GM13976 (cell line): Measurements from ENCODE around the gene RAB42.

ENCODE experiments used
- DNase-seq: peaks from one replicate; pipeline ENCODE4 v3.0.0; 2012; ENCODE audit warnings: low spot score
- in situ Hi-C: fragments of 300-500 bp; cut with MboI; formaldehyde crosslinking; loops from one replicate; pipeline ENCODE4 v1.12.0; 2022; ENCODE audit warnings: low sequenced_read_pairs, mixed read lengths, inconsistent platforms; ENCODE audit not compliant: unreplicated experiment
- TF ChIP-seq, protein P1 (sequence below): IDR thresholded peaks from 2 replicates; pipeline ENCODE4 v1.5.1; 2012; ENCODE audit warnings: borderline replicate concordance, mild to moderate bottlenecking; ENCODE audit not compliant: insufficient read depth; ENCODE audit errors: extremely low read depth, missing control alignments, control extremely low read depth

RAB42 gene

DNA sequence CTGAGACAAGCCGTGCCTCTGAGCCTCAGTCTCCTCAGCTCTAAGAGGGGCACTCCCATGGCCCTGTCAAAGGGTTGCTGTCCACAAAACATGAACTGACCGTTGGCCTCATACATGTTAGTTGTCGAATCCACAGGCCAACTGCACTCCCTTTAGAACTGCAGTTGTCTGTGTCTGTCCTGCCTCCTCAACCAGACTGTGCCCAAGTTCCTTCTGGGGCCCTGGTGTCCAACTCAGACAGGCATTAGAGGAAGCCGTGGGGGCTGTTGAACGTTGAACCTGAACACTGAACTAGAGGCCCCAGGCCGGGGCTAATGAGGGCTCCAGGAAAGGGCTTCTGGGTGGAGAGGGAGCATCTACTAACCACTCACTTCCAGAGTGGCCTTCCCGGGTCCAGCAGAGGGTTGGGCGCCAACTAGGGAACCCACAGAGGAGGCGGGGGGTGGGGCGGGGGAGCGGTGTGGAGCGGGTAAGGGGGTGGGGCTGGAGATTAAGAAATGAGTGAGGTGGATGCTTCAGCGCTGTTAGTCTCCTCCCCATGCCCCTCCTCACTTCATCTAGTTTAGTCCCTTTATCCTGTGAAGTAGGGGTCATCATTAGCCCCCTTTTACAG is at the start of gene RAB42:
RAB42 (plus strand) TSS at position 558 of the 613 bp plus-strand sequence. CDS start 247 bp downstream, outside the sequence.
- in situ Hi-C loops, result no loop called here
- TF ChIP-seq, protein P1, sequence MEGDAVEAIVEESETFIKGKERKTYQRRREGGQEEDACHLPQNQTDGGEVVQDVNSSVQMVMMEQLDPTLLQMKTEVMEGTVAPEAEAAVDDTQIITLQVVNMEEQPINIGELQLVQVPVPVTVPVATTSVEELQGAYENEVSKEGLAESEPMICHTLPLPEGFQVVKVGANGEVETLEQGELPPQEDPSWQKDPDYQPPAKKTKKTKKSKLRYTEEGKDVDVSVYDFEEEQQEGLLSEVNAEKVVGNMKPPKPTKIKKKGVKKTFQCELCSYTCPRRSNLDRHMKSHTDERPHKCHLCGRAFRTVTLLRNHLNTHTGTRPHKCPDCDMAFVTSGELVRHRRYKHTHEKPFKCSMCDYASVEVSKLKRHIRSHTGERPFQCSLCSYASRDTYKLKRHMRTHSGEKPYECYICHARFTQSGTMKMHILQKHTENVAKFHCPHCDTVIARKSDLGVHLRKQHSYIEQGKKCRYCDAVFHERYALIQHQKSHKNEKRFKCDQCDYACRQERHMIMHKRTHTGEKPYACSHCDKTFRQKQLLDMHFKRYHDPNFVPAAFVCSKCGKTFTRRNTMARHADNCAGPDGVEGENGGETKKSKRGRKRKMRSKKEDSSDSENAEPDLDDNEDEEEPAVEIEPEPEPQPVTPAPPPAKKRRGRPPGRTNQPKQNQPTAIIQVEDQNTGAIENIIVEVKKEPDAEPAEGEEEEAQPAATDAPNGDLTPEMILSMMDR, result no peak
- peak; percentile 52 for DNase-seq

DNA sequence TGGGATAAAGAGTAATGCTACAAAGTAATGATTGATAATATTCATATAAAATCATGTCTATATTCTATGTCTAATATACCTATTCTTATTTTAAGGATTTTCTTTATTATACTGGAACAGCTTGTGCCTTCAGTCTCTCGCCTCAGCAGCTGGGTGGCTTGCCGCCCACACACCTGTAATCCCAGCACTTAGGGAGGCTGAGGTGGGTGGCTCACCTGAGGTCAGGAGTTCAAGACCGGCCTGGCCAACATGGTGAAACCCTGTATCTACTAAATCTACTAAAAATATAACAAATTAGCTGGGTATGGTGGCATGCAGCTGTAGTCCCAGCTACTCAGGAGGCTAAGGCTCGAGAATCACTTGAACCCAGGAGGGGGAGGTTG is 46.8 kb upstream of the RAB42 start:
- in situ Hi-C loops, result no loop called here
- no peak for DNase-seq
- TF ChIP-seq, protein P1, result no peak

DNA sequence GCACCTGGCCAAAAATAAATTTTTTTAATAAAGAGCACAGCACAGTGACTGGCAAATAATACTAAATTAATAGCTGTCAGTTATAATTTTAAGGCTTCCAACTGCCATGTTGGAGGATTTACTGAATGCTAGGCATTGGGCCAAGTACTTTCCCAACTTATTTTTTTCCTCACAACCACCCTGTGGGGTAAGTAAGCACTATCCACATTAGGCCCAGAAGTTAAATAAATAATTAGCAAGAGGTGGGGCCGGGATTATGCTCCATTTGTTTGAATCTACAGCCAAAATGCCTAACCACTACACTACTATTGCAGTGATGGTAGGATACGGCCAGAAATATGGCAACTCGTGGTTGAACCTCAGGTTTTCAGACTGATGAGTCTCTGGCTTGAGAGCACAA is 43.7 kb upstream of the RAB42 start:
- TF ChIP-seq, protein P1, result no peak
- in situ Hi-C loops, result no loop called here
- DNase-seq, result no peak

GRCh38 chr1:28551381-28551780 is 40.7 kb upstream of the RAB42 start:
- TF ChIP-seq, protein P1, result no peak
- in situ Hi-C loops, result no loop called here
- no peak for DNase-seq

- peak; percentile 98 for DNase-seq
- TF ChIP-seq, protein P1, result no peak
- in situ Hi-C loops, result no loop called here
These were observed 39.1 kb upstream of the RAB42 start, which contains the start of gene TRNAU1AP for GRCh38 chr1:28552758-28553663. Gene TRNAU1AP (plus strand): TSS chr1:28553085. CDS start chr1:28553111, 26 bp downstream.

DNA sequence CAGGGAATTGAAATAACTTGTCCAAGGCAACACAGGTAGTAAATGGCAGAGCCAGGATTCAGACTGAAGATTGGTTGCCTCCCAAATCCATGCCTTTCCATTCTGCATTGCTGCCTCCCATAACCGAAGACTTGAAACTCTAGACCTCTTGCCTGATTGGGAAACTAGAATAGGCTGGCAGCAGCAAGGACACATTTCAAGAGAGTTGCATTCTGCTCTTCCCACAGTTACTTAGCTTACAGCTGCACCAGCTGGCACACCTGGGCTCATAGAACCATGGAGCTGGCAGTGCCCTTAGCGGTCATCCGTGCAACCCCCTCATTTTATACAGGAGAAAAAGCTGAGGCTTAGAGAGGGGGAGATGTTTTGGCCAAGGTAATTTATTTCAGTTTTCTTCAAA is 31.2 kb upstream of the RAB42 start:
- DNase-seq, result no peak
- TF ChIP-seq, protein P1, result no peak
- in situ Hi-C loops, result no loop called here
